B cell (primary cell): ENCODE measurements around the gene SLC6A6. TPM values are rescaled to one million over a fixed set of nuclear protein-coding genes. Genes with fewer than 3 reads are reported as not detected.

Experiments used
- ATAC-seq: fragments of 200-7000 bp; cut with Tn5 transposase; one replicate; pipeline ENCODE4 v1.10.0; 2021; ENCODE audit warnings: low read depth, mild to moderate bottlenecking, moderate number of reproducible peaks, moderate library complexity
- CTCF ChIA-PET: fragments of 350-600 bp; sonication (Branson Sonifier 250); formaldehyde crosslinking; loops from one replicate; lab custom pipeline; 2021; ENCODE audit warnings: antibody characterized with exemption, inconsistent platforms; lab: Charles Lee
- POLR2A ChIA-PET: fragments of 350-600 bp; sonication (Branson Sonifier 250); formaldehyde crosslinking; loops from one replicate; lab custom pipeline; 2021; ENCODE audit warnings: antibody characterized with exemption; lab: Charles Lee
- DNase-seq: peaks from one replicate; pipeline ENCODE4 v3.0.0; 2013
- H2AFZ ChIP-seq: 2 replicates; pipeline ENCODE4 v1.6.1; 2012; ENCODE audit warnings: mild to moderate bottlenecking, low read depth, low read length; ENCODE audit not compliant: insufficient read depth, poor library complexity, severe bottlenecking
- H3K27ac ChIP-seq, 2 donors: 1 replicate in 1 of 2; 2 replicates in 1 of 2; pipeline ENCODE4 v1.5.1; 2012 to 2013; ENCODE audit warnings: low read length in 2 of 2, mild to moderate bottlenecking in 2 of 2, moderate library complexity in 1 of 2
- H3K27me3 ChIP-seq, 4 experiments: fragments of 200-600 bp in 1 of 4; sonication (generic) in 1 of 4; replicated peaks in 1 of 4; 1 replicate in 2 of 4; 2 replicates in 2 of 4; pipeline versions ENCODE4 v1.6.1 to v1.7.0; 2013 to 2016; ENCODE audit warnings: low read length in 3 of 4, mild to moderate bottlenecking in 2 of 4, mixed read lengths in 1 of 4, moderate library complexity in 1 of 4; ENCODE audit not compliant: insufficient read depth in 4 of 4, control insufficient read depth in 3 of 4; ENCODE audit errors: control extremely low read depth in 1 of 4
- H3K36me3 ChIP-seq, 2 experiments: replicated peaks in 1 of 2; 1 replicate in 1 of 2; 2 replicates in 1 of 2; pipeline versions ENCODE4 v1.6.1 to v1.7.1; 2013; ENCODE audit warnings: low read length in 1 of 2; ENCODE audit not compliant: insufficient read depth in 2 of 2, control insufficient read depth in 1 of 2; ENCODE audit errors: control extremely low read depth in 1 of 2, extremely low read depth in 1 of 2
- H3K4me1 ChIP-seq, 2 donors: fragments of 200-600 bp in 1 of 2; sonication (generic) in 1 of 2; 1 replicate in 1 of 2; 2 replicates in 1 of 2; pipeline versions ENCODE4 v1.5.1 to v1.6.1; 2013 to 2017; ENCODE audit warnings: low read length in 2 of 2; ENCODE audit not compliant: control insufficient read depth in 2 of 2, insufficient read depth in 2 of 2
- H3K4me2 ChIP-seq: replicated peaks from 2 replicates; pipeline ENCODE3; 2012; ENCODE audit warnings: mild to moderate bottlenecking, low read depth, low read length; ENCODE audit not compliant: poor library complexity, severe bottlenecking
- H3K4me3 ChIP-seq, 5 experiments: fragments of 200-600 bp in 1 of 5; sonication (generic) in 1 of 5; 1 replicate in 3 of 5; 2 replicates in 2 of 5; pipeline versions ENCODE4 v1.5.1 to v1.7.0; 2011 to 2016; ENCODE audit warnings: low read length in 4 of 5, mild to moderate bottlenecking in 4 of 5, low read depth in 2 of 5, control low read depth in 1 of 5, moderate library complexity in 1 of 5; ENCODE audit not compliant: insufficient read depth in 1 of 5; ENCODE audit errors: control extremely low read depth in 1 of 5, extremely low read depth in 1 of 5
- H3K79me2 ChIP-seq: fragments of 200-600 bp; sonication (generic); one replicate; pipeline ENCODE4 v1.6.0; 2016; ENCODE audit warnings: low read length; ENCODE audit not compliant: control insufficient read depth, insufficient read depth
- H3K9ac ChIP-seq: fragments of 200-600 bp; sonication (generic); 2 replicates; pipeline ENCODE4 v1.6.1; 2017; ENCODE audit warnings: mild to moderate bottlenecking, low read length, moderate library complexity
- H3K9me3 ChIP-seq, 3 donors: one replicate each; pipeline versions ENCODE4 v1.6.1 to v1.7.1; 2013; ENCODE audit warnings: low read length in 2 of 3; ENCODE audit not compliant: control insufficient read depth in 2 of 3, insufficient read depth in 1 of 3; ENCODE audit errors: control extremely low read depth in 1 of 3
- H4K20me1 ChIP-seq: 2 replicates; pipeline ENCODE4 v1.6.0; 2012; ENCODE audit warnings: mild to moderate bottlenecking, low read length; ENCODE audit not compliant: insufficient read depth, control insufficient read depth, poor library complexity, severe bottlenecking
- H3K27ac Mint-ChIP-seq: one replicate; pipeline ENCODE4 v1.8.0; 2021; ENCODE audit warnings: mixed read lengths
- H3K27me3 Mint-ChIP-seq: one replicate; pipeline ENCODE4 v1.8.0; 2021; ENCODE audit warnings: mixed read lengths
- H3K4me1 Mint-ChIP-seq: one replicate; pipeline ENCODE4 v1.8.0; 2021; ENCODE audit warnings: mixed read lengths
- H3K4me3 Mint-ChIP-seq: one replicate; pipeline ENCODE4 v1.8.0; 2021; ENCODE audit warnings: mixed read lengths
- H3K9me3 Mint-ChIP-seq: one replicate; pipeline ENCODE4 v1.8.0; 2022; ENCODE audit warnings: mixed read lengths; ENCODE audit not compliant: insufficient read depth
- CTCF ChIP-seq: fragments of 200-600 bp; IDR thresholded peaks from one replicate; pipeline ENCODE4 v1.8.0; 2022; ENCODE audit warnings: antibody characterized with exemption, mild to moderate bottlenecking
- EZH2 ChIP-seq: IDR thresholded peaks from 2 replicates; pipeline ENCODE4 v1.6.1; 2012; ENCODE audit warnings: borderline replicate concordance, low read depth, mild to moderate bottlenecking, moderate library complexity, low read length; ENCODE audit not compliant: insufficient read depth, poor library complexity, severe bottlenecking
- WGBS: methylation state at CpG from one replicate; pipeline ENCODE4 v1.1.5; 2013; ENCODE audit warnings: missing lambda C conversion rate; ENCODE audit not compliant: insufficient coverage; 5-methylcytosine and 5-hydroxymethylcytosine counted together
- intact Hi-C: fragments of 100-400 bp; cut with micrococcal nuclease; formaldehyde crosslinking; loops from one replicate; pipeline ENCODE4 v1.10.0; 2022
- polyA plus RNA-seq: library from polyadenylated mRNA; depleted of rRNA; stranded (reverse); fragments of >200 nt; gene quantifications from 2 replicates; pipeline ENCODE4 v1.2.3, GENCODE V29; 2012
- total RNA-seq, 2 donors: library from RNA; stranded (reverse); fragments of 120-200 nt in 1 of 2; gene quantifications; 1 replicate in 1 of 2; 2 replicates in 1 of 2; pipeline versions ENCODE4 v1.2.3 to v1.2.4, GENCODE V29; 2013 to 2022

The SLC6A6 gene
- total and polyA plus RNA-seq, 2 donors (not counting 1 experiment from before 2014, with no cell fraction given): 34.2 to 48.7 TPM

GRCh38 chr3:14451844-14452739 is 49.7 kb downstream of the SLC6A6 start:
- no peaks in the 10 kb centered on the region for H3K27me3 ChIP-seq
- H3K9me3 ChIP-seq: no peaks in the 10 kb centered on the region
- no peak for DNase-seq
- no peaks in the 10 kb centered on the region for H3K79me2 ChIP-seq
- intact Hi-C loops: no loop called here
- no peak overlapping the region for H2AFZ ChIP-seq
- Mint-ChIP-seq H3K4me3 (no peak overlapping the region), H3K27ac (peak overlapping the region; percentile 15), H3K4me1 (peaks cover 14% of the 10 kb centered on the region), H3K9me3 (no peaks in the 10 kb centered on the region), H3K27me3 (no peaks in the 10 kb centered on the region)
- H3K36me3 ChIP-seq: peaks cover 3 to 66% of the 10 kb centered on the region in 2 experiments
- H3K4me2 ChIP-seq: no peak overlapping the region
- H3K9ac ChIP-seq: no peak overlapping the region
- ChIA-PET POLR2A (no interaction called here), CTCF (interaction anchor here (1.1 to 1.7 kb wide), 2 partner anchors 9 to 51 kb away, joined by 3 to 7 read pairs; no protein-coding TSS in a partner anchor)
- no peak overlapping the region for H3K27ac ChIP-seq
- ATAC-seq: no peak
- H4K20me1 ChIP-seq: no peaks in the 10 kb centered on the region
- 78% methylated on average over 15 of the region's 17 CpGs for WGBS
- no peak overlapping the region for H3K4me3 ChIP-seq
- no peaks in the 10 kb centered on the region for H3K4me1 ChIP-seq
- TF ChIP-seq CTCF: no peak
- TF ChIP-seq EZH2: no peak
